HG02763 (cell line): ENCODE measurements around the gene SDK2.
"Not testable (repeated sequence)": the region's sequence is repeated elsewhere in the genome, so short reads cannot be mapped to it uniquely, and the experiment has no call there.

Experiments
- ATAC-seq: cut with Tn5 transposase; IDR thresholded peaks from one replicate; pipeline ENCODE4 v1.9.1; 2021; ENCODE audit warnings: mild to moderate bottlenecking, moderate library complexity; ENCODE audit not compliant: unreplicated experiment

The SDK2 gene

GRCh38 chr17:73379826-73380225, 264.4 kb downstream of the SDK2 start:
- ATAC-seq: no peak

- no peak for ATAC-seq
These were observed 265.2 kb downstream of the SDK2 start for GRCh38 chr17:73378974-73379470.

- ATAC-seq: no peak
These were observed 267.6 kb downstream of the SDK2 start for GRCh38 chr17:73376636-73377035.

- no peak for ATAC-seq
These were observed 268.1 kb downstream of the SDK2 start for GRCh38 chr17:73376152-73376551.

- ATAC-seq: no peak
These were observed 272.4 kb downstream of the SDK2 start for GRCh38 chr17:73371836-73372235.

GRCh38 chr17:73371285-73371684, 273.0 kb downstream of the SDK2 start:
- no peak for ATAC-seq

- not testable (repeated sequence) for ATAC-seq
These were observed 274.3 kb downstream of the SDK2 start for GRCh38 chr17:73369817-73370490.

GRCh38 chr17:73369111-73369521, 275.1 kb downstream of the SDK2 start:
- ATAC-seq: no peak

- no peak for ATAC-seq
These were observed 276.1 kb downstream of the SDK2 start for GRCh38 chr17:73368085-73368631.

- ATAC-seq: no peak
These were observed 278.2 kb downstream of the SDK2 start for GRCh38 chr17:73365906-73366623.

GRCh38 chr17:73365301-73365874, 278.9 kb downstream of the SDK2 start:
- ATAC-seq: no peak

- no peak for ATAC-seq
These were observed 280.1 kb downstream of the SDK2 start for GRCh38 chr17:73364155-73364522.

GRCh38 chr17:73363442-73364154, 280.6 kb downstream of the SDK2 start:
- ATAC-seq: no peak

- ATAC-seq: no peak
These were observed 281.5 kb downstream of the SDK2 start for GRCh38 chr17:73362697-73363096.

GRCh38 chr17:73360961-73361761, 283.1 kb downstream of the SDK2 start:
- no peak for ATAC-seq

GRCh38 chr17:73359987-73360410, 284.2 kb downstream of the SDK2 start:
- ATAC-seq: no peak

- ATAC-seq: no peak
These were observed 284.9 kb downstream of the SDK2 start for GRCh38 chr17:73359352-73359751.

GRCh38 chr17:73358668-73359067, 285.6 kb downstream of the SDK2 start:
- ATAC-seq: no peak

GRCh38 chr17:73357981-73358380, 286.3 kb downstream of the SDK2 start:
- ATAC-seq: no peak

GRCh38 chr17:73357318-73357717, 286.9 kb downstream of the SDK2 start:
- ATAC-seq: no peak
